Measurements from ENCODE around the gene PRKCA.

GRCh38 chr17:66273586-66273848 lies 28.9 kb upstream of the PRKCA start:
- TF ChIP-seq POLR2A (IDR thresholded peaks at IDR 0.05) = no peak
- TF ChIP-seq CTCF (IDR thresholded peaks at IDR 0.05) = no peak
- TF ChIP-seq EP300 (IDR thresholded peaks at IDR 0.05) = no peak
